Chondrocyte (in vitro differentiated cells): ENCODE data around the gene CEP120. TPM values are rescaled to one million over a fixed set of nuclear protein-coding genes. Genes with fewer than 3 reads are reported as not detected.
"Not testable (repeated sequence)": the region's sequence is repeated elsewhere in the genome, so short reads cannot be mapped to it uniquely, and the experiment has no call there.

Experiments used
- DNase-seq: peaks from one replicate; pipeline ENCODE4 v3.0.0; 2021; ENCODE audit warnings: mixed read lengths, low spot score
- H3K27ac Mint-ChIP-seq: one replicate; pipeline ENCODE4 v1.8.0; 2021; ENCODE audit warnings: mild to moderate bottlenecking, moderate library complexity, mixed read lengths; ENCODE audit not compliant: unreplicated experiment
- H3K27me3 Mint-ChIP-seq: 2 replicates; pipeline ENCODE4 v1.8.0; 2021; ENCODE audit warnings: low read depth, mixed read lengths
- H3K36me3 Mint-ChIP-seq: 2 replicates; pipeline ENCODE4 v1.8.0; 2021; ENCODE audit warnings: low read depth, mixed read lengths
- H3K4me1 Mint-ChIP-seq: 2 replicates; pipeline ENCODE4 v1.8.0; 2021; ENCODE audit warnings: low read depth, mild to moderate bottlenecking, mixed read lengths
- H3K4me3 Mint-ChIP-seq: one replicate; pipeline ENCODE4 v1.8.0; 2021; ENCODE audit warnings: mild to moderate bottlenecking, moderate library complexity, mixed read lengths; ENCODE audit not compliant: unreplicated experiment
- H3K9me3 Mint-ChIP-seq: 2 replicates; pipeline ENCODE4 v1.8.0; 2021; ENCODE audit warnings: low read depth, mixed read lengths
- total RNA-seq: library from RNA; stranded (reverse); gene quantifications from 3 replicates; pipeline ENCODE4 v1.2.1, GENCODE V29; 2021
- TF ChIP-seq, protein P1 (sequence below): fragments of 200-600 bp; sonication (generic); IDR thresholded peaks from 2 replicates; pipeline ENCODE4 v1.5.0; 2021; ENCODE audit warnings: antibody characterized with exemption, mild to moderate bottlenecking, moderate library complexity

CEP120 gene
- total RNA-seq, 1 donor from 2014 or later = 21.1 TPM

DNA sequence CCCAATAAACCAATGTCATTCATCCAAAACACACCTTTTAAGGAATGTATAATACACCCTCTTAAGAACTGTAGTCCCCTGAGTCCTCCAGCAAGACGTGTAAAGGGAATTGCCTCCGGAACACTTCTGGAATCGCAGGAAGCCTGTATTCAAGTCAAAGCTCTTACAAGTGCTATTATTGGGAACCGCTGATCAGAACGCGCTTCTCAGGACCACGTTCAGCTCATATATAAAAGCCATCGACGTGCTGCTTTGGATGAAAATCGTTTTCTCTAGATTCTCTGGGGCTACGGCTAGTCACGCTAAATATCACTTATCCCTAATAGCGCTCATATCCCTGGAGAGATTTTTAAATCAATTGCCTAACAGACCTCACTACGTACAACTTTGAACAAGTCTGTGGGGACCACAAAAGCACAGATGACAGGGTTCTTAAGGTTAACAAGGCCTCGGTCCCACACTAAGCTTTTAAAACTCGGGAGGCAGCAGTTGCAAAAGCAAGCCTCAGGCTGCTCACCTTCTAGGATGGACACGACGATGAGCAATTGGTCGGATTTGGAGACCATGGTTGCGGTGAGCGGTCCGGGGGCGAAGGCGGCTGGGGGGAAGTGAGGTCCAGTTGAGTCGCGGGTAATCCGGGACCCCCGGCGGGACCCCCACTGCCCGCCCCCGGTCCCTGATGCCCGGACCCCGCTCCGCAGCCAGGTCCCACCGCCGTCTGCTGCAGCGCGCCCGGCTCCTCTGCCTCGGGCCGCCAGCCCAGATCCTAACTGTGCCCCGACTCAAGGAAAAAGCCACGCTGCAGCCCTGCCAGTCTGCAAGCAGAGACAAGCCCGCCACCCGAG, 548 bp downstream of the CEP120 start:
- Mint-ChIP-seq H3K36me3 (peaks cover 1% of the 10 kb centered on the region), H3K4me1 (peaks cover 8% of the 10 kb centered on the region), H3K27me3 (no peaks in the 10 kb centered on the region), H3K27ac (peak overlapping the region; percentile 95), H3K9me3 (no peaks in the 10 kb centered on the region), H3K4me3 (no peak overlapping the region)
- TF ChIP-seq, protein P1, sequence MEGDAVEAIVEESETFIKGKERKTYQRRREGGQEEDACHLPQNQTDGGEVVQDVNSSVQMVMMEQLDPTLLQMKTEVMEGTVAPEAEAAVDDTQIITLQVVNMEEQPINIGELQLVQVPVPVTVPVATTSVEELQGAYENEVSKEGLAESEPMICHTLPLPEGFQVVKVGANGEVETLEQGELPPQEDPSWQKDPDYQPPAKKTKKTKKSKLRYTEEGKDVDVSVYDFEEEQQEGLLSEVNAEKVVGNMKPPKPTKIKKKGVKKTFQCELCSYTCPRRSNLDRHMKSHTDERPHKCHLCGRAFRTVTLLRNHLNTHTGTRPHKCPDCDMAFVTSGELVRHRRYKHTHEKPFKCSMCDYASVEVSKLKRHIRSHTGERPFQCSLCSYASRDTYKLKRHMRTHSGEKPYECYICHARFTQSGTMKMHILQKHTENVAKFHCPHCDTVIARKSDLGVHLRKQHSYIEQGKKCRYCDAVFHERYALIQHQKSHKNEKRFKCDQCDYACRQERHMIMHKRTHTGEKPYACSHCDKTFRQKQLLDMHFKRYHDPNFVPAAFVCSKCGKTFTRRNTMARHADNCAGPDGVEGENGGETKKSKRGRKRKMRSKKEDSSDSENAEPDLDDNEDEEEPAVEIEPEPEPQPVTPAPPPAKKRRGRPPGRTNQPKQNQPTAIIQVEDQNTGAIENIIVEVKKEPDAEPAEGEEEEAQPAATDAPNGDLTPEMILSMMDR = no peak
- DNase-seq = no peak

DNA sequence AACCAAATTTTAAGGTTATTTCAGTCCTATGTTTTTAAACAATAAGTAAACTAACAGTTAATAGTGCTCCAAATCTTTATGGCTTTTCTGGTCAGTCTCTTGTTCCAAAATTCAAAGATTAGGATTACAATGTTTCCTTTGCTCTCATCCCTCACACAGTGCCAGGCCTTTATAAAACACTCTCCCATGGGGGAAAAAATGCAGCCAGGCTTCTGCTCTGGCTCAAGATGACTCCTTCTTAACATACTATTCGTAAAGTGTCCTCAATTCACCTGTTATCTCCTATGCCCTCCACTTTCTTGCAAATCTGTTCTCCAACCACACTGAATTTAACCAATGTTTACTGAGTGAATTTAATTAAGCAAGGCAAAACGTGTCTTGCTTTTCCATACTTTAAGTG, 1.4 kb downstream of the CEP120 start:
- TF ChIP-seq, protein P1 = no peak
- no peak for DNase-seq
- H3K4me1 Mint-ChIP-seq = peaks cover 8% of the 10 kb centered on the region
- H3K36me3 Mint-ChIP-seq = peaks cover 2% of the 10 kb centered on the region
- H3K27ac Mint-ChIP-seq = no peak overlapping the region
- no peaks in the 10 kb centered on the region for H3K27me3 Mint-ChIP-seq
- no peak overlapping the region for H3K4me3 Mint-ChIP-seq
- no peaks in the 10 kb centered on the region for H3K9me3 Mint-ChIP-seq

DNA sequence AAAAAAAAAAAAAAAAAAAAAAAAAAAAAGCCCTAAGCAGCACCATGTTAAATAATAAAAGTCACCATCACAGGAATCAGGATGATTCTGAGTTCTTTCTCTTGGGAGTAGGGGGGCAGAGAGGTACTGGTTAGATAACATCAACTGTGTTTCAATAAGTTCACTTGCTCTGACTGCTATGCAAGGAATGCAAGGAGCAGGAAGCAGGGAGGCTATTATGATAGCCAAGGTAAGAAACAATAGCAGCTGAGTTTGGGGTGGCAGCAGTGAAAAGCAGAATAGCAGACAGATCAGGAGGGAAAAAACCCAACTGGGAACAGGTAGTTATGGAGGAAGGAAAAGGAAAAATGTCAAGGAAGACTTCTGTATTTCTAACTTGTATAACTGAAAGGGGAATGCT, 8.2 kb downstream of the CEP120 start:
- peaks cover 21% of the 10 kb centered on the region for H3K36me3 Mint-ChIP-seq
- peaks cover 4% of the 10 kb centered on the region for H3K4me1 Mint-ChIP-seq
- no peaks in the 10 kb centered on the region for H3K27me3 Mint-ChIP-seq
- TF ChIP-seq, protein P1 = no peak
- H3K9me3 Mint-ChIP-seq = no peaks in the 10 kb centered on the region
- H3K27ac Mint-ChIP-seq = no peak overlapping the region
- DNase-seq = no peak
- H3K4me3 Mint-ChIP-seq = no peak overlapping the region

DNA sequence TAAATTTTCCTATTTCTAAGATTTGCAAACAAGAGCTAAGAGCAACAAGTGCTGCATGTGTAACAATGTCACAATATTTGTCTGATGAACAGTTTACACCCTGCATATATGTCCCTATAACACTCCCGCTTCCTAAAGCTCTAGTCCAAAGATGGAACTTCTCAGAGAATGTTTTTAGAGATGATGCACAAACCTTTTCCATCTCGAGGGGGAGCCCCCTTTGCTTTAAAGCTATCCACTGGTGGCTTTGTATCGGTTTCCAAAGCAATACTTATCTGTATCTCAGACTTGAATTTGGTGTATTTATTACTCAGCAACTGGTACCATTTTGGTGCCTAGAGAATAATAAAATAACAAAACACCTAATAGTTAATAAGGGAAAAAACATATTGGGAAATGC, 11.0 kb downstream of the CEP120 start:
- TF ChIP-seq, protein P1 = no peak
- H3K27ac Mint-ChIP-seq = no peak overlapping the region
- H3K4me3 Mint-ChIP-seq = no peak overlapping the region
- H3K9me3 Mint-ChIP-seq = no peaks in the 10 kb centered on the region
- H3K36me3 Mint-ChIP-seq = peaks cover 27% of the 10 kb centered on the region
- no peak for DNase-seq
- peaks cover 4% of the 10 kb centered on the region for H3K4me1 Mint-ChIP-seq
- no peaks in the 10 kb centered on the region for H3K27me3 Mint-ChIP-seq

DNA sequence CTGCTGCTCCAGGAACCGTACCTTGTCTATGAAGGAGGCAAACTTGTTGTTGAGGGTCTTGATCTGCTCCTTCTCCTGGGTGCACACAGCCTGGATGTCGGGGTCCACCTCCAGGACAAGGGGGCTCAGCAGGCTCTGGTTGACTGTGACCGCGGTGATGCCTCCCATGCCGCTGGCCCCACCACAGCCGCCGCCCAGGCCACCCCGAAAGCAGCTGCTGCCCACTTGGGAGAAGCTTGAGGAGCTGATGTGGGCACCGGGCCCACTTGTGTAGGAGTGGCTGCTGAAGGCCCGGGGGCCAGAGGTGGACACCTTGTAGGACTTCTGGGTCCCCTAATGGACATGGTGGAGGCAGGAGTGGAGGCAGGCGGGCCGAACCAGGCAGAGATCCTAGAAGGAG, 21.2 kb downstream of the CEP120 start:
- peak; percentile 81 for DNase-seq
- H3K4me1 Mint-ChIP-seq = peaks cover 23% of the 10 kb centered on the region

DNA sequence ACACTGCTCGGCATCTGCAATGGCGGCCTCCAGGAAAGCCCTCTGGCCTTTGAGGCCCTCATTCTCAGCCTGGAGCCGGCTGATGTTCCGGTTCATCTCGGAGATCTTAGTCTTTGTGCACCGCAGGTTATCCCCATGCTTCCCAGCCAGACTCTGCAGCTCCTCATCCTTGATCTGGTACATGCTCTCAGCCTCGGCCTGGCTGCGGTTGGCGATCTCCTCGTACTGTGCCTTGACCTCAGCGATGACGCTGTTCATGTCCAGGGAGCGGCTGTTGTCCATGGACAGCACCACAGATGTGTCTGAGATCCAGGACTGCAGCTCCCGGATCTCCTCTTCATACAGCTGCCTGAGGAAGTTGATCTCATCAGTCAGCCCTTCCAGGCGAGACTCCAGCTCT, 21.9 kb downstream of the CEP120 start:
- no peak for DNase-seq
- Mint-ChIP-seq H3K9me3 (no peaks in the 10 kb centered on the region), H3K27me3 (no peaks in the 10 kb centered on the region), H3K27ac (no peak overlapping the region), H3K4me1 (peaks cover 20% of the 10 kb centered on the region), H3K36me3 (peaks cover 29% of the 10 kb centered on the region), H3K4me3 (no peak overlapping the region)
- TF ChIP-seq, protein P1 = no peak

More for the DNA sequence above, 21.2 kb downstream of the CEP120 start:
- H3K36me3 Mint-ChIP-seq = peaks cover 27% of the 10 kb centered on the region
- H3K4me3 Mint-ChIP-seq, H3K9me3 Mint-ChIP-seq, H3K27me3 Mint-ChIP-seq, H3K27ac Mint-ChIP-seq: not testable (repeated sequence)

DNA sequence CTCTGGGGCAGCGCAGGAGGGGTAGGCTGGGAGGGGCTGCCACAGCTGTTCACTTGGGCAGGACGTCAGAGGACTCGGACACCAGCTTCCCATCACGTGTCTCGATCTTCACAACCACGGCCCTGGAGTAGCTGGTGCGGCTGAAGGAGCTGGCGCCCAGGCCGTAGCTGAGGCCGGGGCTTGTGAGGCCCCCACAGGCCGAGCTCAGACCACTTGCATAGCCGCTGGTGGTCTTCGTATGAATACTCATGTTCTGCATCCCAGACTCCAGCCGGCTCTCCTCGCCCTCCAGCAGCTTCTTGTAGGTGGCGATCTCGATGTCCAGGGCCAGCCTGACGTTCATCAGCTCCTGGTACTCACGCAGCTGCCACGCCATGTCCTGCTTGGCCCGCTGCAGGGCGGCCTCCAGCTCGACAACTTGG, 22.3 kb downstream of the CEP120 start:
- H3K27ac Mint-ChIP-seq, DNase-seq, H3K27me3 Mint-ChIP-seq, H3K9me3 Mint-ChIP-seq, H3K4me3 Mint-ChIP-seq: not testable (repeated sequence)
- H3K4me1 Mint-ChIP-seq = peaks cover 16% of the 10 kb centered on the region
- peaks cover 29% of the 10 kb centered on the region for H3K36me3 Mint-ChIP-seq
